ENCODE results near the gene TRIM4.
"Not testable (repeated sequence)": the region's sequence is repeated elsewhere in the genome, so short reads cannot be mapped to it uniquely, and the experiment has no call there.

Gene TRIM4

DNA sequence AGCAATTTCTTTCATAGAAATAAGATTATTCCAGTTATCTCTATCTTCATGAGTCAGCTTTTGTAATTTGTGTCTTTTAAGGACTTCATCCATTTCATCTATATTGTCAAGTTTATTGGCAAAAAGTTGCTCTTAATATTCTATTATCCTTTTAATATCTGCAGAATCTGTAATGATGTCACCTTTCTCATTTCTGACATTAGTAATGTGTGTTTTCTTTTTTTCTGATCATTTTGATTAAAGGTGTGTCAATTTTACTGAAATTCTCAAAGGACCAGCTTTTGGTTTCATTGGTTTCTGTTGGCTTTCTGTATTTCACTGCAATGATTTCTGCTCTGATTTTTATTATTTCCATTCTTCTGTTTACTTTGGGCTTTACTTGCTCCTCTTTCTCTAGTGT, 24.6 kb downstream of the TRIM4 start:
- Histone ChIP-seq H3K36me3 (ENCODE audit: insufficient read depth, insufficient read length, low read length) (no peaks in the 10 kb centered on the region), H3K9me3 (ENCODE audit: insufficient read depth, low read length) (peaks cover 7% of the 10 kb centered on the region), H3K4me3 (ENCODE audit: insufficient read length, low read depth) (no peak overlapping the region), H3K9ac (ENCODE audit: insufficient read length, low read depth) (no peak overlapping the region), H3K4me1 (ENCODE audit: insufficient read depth, insufficient read length) (no peaks in the 10 kb centered on the region), H3K27me3 (ENCODE audit: insufficient read depth, insufficient read length) (no peaks in the 10 kb centered on the region)
- DNase-seq (ENCODE audit: low read depth, low spot score): no peak
- no peak for TF ChIP-seq YY1 (IDR thresholded peaks at IDR 0.05; ENCODE audit: insufficient read depth, insufficient read length)
- no peak for TF ChIP-seq ZNF274 (IDR thresholded peaks at IDR 0.05; ENCODE audit: low read depth, low read length)
- no peak for TF ChIP-seq SUZ12 (IDR thresholded peaks at IDR 0.05; ENCODE audit: extremely low read depth, insufficient read depth, insufficient read length)

DNA sequence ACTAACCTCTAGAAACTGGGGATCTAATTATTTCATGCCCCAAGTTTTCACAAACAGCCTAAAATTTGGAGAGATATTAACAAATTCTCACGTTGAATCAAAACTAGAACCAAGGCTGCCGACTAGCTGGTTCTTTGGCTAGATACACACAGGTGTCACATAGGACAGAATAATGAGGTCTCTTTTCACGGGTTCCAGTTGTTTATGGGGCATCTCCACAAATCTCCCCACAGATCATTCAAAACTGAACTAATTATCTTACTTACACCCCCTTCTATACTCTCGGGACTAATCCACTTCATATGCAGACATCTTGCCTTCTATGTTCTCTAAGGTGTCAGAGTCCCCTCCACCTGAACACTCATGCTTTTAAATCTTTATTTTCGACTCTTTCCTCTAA, 26.1 kb downstream of the TRIM4 start:
- DNase-seq (ENCODE audit: low read depth, low spot score): no peak
- no peak overlapping the region for H3K4me3 ChIP-seq (ENCODE audit: insufficient read length, low read depth)
- peaks cover 9% of the 10 kb centered on the region for H3K9me3 ChIP-seq (ENCODE audit: insufficient read depth, low read length)
- H3K27me3 ChIP-seq (ENCODE audit: insufficient read depth, insufficient read length): no peaks in the 10 kb centered on the region
- H3K4me1 ChIP-seq (ENCODE audit: insufficient read depth, insufficient read length): no peaks in the 10 kb centered on the region
- H3K36me3 ChIP-seq (ENCODE audit: insufficient read depth, insufficient read length, low read length): no peaks in the 10 kb centered on the region
- no peak overlapping the region for H3K9ac ChIP-seq (ENCODE audit: insufficient read length, low read depth)
- TF ChIP-seq YY1 (IDR thresholded peaks at IDR 0.05; ENCODE audit: insufficient read depth, insufficient read length) (no peak), SUZ12 (IDR thresholded peaks at IDR 0.05; ENCODE audit: extremely low read depth, insufficient read depth, insufficient read length) (no peak), ZNF274 (IDR thresholded peaks at IDR 0.05; ENCODE audit: low read depth, low read length) (no peak)

DNA sequence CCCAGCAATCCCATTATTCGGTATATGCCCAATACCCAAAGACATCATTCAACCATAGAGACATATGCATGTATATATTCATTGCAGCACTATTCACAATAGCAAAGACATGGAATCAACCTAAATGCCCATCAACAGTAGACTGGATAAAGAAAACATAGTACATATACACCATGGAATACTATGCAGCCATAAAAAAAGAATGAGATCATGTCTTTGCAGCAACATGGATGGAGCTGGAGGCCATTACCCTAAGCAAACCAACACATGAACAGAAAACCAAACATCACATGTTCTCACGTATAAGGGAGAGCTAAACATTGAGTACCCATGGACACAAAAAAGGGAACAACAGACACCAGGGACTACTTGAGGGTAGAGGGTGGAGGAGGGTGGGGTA, 29.0 kb downstream of the TRIM4 start:
- H3K9ac ChIP-seq (ENCODE audit: insufficient read length, low read depth); H3K4me1 ChIP-seq (ENCODE audit: insufficient read depth, insufficient read length); DNase-seq (ENCODE audit: low read depth, low spot score); H3K9me3 ChIP-seq (ENCODE audit: insufficient read depth, low read length); H3K27me3 ChIP-seq (ENCODE audit: insufficient read depth, insufficient read length); H3K36me3 ChIP-seq (ENCODE audit: insufficient read depth, insufficient read length, low read length); H3K4me3 ChIP-seq (ENCODE audit: insufficient read length, low read depth): not testable (repeated sequence)

DNA sequence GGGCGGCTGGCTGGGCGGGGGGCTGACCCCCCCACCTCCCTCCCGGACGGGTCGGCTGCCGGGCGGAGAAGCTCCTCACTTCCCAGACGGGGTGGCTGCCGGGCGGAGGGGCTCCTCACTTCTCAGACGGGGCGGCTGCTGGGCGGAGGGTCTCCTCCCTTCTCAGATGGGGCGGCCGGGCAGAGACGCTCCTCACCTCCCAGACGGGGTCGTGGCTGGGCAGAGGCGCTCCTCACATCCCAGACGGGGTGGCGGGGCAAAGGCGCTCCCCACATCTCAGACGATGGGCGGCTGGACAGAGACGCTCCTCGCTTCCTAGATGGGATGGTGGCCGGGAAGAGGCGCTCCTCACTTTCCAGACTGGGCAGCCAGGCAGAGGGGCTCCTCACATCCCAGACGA, 31.0 kb downstream of the TRIM4 start:
- H3K9ac ChIP-seq (ENCODE audit: insufficient read length, low read depth); H3K4me1 ChIP-seq (ENCODE audit: insufficient read depth, insufficient read length); H3K36me3 ChIP-seq (ENCODE audit: insufficient read depth, insufficient read length, low read length); H3K27me3 ChIP-seq (ENCODE audit: insufficient read depth, insufficient read length); DNase-seq (ENCODE audit: low read depth, low spot score); H3K4me3 ChIP-seq (ENCODE audit: insufficient read length, low read depth); H3K9me3 ChIP-seq (ENCODE audit: insufficient read depth, low read length): not testable (repeated sequence)

DNA sequence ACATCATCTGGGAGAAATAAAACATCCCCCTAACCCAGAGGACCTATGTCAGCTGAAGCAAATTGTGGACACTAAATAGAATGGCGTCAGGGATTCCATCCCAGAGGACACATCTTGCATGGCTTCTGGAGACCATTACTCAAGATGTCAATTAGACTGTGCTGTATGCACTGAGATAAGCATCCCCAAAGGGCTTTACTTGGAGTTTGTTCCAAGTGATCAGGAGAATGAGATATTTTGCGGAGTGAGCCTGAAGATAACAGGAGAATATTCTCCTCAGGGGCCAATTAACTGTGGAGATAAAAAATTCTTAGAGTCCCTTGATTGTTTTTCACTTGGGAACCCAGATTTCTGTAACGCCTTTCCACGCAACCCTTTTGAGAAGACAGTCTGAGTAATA, 38.0 kb downstream of the TRIM4 start:
- no peak for DNase-seq (ENCODE audit: low read depth, low spot score)
- Histone ChIP-seq H3K27me3 (ENCODE audit: insufficient read depth, insufficient read length) (no peaks in the 10 kb centered on the region), H3K9me3 (ENCODE audit: insufficient read depth, low read length) (no peaks in the 10 kb centered on the region), H3K9ac (ENCODE audit: insufficient read length, low read depth) (no peak overlapping the region), H3K4me1 (ENCODE audit: insufficient read depth, insufficient read length) (no peaks in the 10 kb centered on the region), H3K4me3 (ENCODE audit: insufficient read length, low read depth) (no peak overlapping the region), H3K36me3 (ENCODE audit: insufficient read depth, insufficient read length, low read length) (no peaks in the 10 kb centered on the region)
- TF ChIP-seq YY1 (IDR thresholded peaks at IDR 0.05; ENCODE audit: insufficient read depth, insufficient read length): no peak
- no peak for TF ChIP-seq ZNF274 (IDR thresholded peaks at IDR 0.05; ENCODE audit: low read depth, low read length)
- TF ChIP-seq SUZ12 (IDR thresholded peaks at IDR 0.05; ENCODE audit: extremely low read depth, insufficient read depth, insufficient read length): no peak

DNA sequence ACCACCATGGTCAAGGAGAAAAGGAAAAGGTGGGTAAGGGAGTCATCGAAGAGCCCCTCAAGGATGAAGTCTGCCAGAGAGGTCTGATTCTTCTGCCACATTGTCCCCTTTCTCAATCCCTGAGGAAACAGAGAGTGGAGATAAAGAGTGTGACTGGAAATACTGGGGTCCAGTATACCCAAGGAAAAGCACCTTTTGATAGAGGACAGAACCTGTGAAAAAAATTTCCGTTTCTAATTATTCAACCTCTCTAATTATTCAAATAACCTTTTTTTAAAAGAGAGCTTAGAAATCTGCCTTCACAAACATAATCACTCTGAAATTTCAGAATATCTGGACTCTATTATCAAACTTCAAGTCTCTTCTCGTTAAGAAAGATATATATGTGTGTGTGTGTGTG, 42.4 kb downstream of the TRIM4 start, which contains the start of gene OR2AE1:
Gene OR2AE1, minus strand, starts transcription at position 101 of the 400 bp plus-strand sequence. Its CDS starts 0 bp downstream, at position 101.
- Histone ChIP-seq H3K4me3 (ENCODE audit: insufficient read length, low read depth) (no peak within 1 kb of the TSS), H3K27me3 (ENCODE audit: insufficient read depth, insufficient read length) (no peaks in the 10 kb centered on the region), H3K4me1 (ENCODE audit: insufficient read depth, insufficient read length) (no peaks in the 10 kb centered on the region), H3K36me3 (ENCODE audit: insufficient read depth, insufficient read length, low read length) (no peaks in the 10 kb centered on the region), H3K9ac (ENCODE audit: insufficient read length, low read depth) (no peak within 1 kb of the TSS), H3K9me3 (ENCODE audit: insufficient read depth, low read length) (no peaks in the 10 kb centered on the region)
- TF ChIP-seq ZNF274 (IDR thresholded peaks at IDR 0.05; ENCODE audit: low read depth, low read length): no peak
- no peak for TF ChIP-seq YY1 (IDR thresholded peaks at IDR 0.05; ENCODE audit: insufficient read depth, insufficient read length)
- TF ChIP-seq SUZ12 (IDR thresholded peaks at IDR 0.05; ENCODE audit: extremely low read depth, insufficient read depth, insufficient read length): no peak
- DNase-seq (ENCODE audit: low read depth, low spot score): no peak

DNA sequence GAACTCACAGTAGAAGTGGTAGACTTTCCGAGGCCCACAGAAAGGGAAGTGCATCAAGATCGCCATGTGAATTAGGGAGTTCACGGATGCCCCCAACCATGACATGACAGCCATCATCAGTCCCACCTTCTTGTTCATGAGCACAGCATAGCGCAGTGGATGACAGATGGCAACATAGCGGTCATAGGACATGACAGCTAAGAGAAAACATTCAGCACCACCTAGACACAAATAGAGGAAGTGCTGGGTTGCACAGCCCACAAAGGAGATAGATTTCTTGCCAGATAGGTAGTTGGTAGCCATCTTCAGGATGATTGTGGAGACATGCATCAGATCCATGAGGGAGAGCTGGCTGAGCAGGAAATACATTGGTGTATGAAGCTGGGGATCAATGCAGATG, 42.8 kb downstream of the TRIM4 start:
- H3K9me3 ChIP-seq (ENCODE audit: insufficient read depth, low read length): no peaks in the 10 kb centered on the region
- no peaks in the 10 kb centered on the region for H3K36me3 ChIP-seq (ENCODE audit: insufficient read depth, insufficient read length, low read length)
- no peak overlapping the region for H3K4me3 ChIP-seq (ENCODE audit: insufficient read length, low read depth)
- DNase-seq (ENCODE audit: low read depth, low spot score): no peak
- no peak overlapping the region for H3K9ac ChIP-seq (ENCODE audit: insufficient read length, low read depth)
- no peaks in the 10 kb centered on the region for H3K4me1 ChIP-seq (ENCODE audit: insufficient read depth, insufficient read length)
- no peaks in the 10 kb centered on the region for H3K27me3 ChIP-seq (ENCODE audit: insufficient read depth, insufficient read length)
- no peak for TF ChIP-seq YY1 (IDR thresholded peaks at IDR 0.05; ENCODE audit: insufficient read depth, insufficient read length)
- no peak for TF ChIP-seq SUZ12 (IDR thresholded peaks at IDR 0.05; ENCODE audit: extremely low read depth, insufficient read depth, insufficient read length)
- no peak for TF ChIP-seq ZNF274 (IDR thresholded peaks at IDR 0.05; ENCODE audit: low read depth, low read length)

DNA sequence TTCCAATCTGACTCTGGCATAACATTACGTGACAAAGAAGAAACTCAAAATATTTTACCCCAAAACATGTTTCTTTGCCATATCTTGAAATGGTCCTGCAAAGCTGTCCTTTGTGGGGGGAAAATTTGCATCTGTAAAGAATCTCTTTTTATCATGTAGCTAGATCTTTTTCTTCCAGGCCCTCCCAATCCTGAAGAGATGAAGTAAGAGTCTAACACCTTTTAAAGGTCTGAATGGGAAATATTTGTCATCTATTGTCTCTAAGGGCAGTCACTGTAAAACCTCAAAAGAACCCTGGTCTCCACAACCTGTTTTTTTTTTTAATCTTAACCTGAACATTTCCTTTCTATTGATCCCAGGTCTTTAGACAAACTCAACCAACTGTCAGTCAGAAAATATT, 51.1 kb downstream of the TRIM4 start:
- Histone ChIP-seq H3K9me3 (ENCODE audit: insufficient read depth, low read length) (peaks cover 19% of the 10 kb centered on the region), H3K9ac (ENCODE audit: insufficient read length, low read depth) (no peak overlapping the region), H3K36me3 (ENCODE audit: insufficient read depth, insufficient read length, low read length) (no peaks in the 10 kb centered on the region), H3K27me3 (ENCODE audit: insufficient read depth, insufficient read length) (no peaks in the 10 kb centered on the region), H3K4me1 (ENCODE audit: insufficient read depth, insufficient read length) (no peaks in the 10 kb centered on the region), H3K4me3 (ENCODE audit: insufficient read length, low read depth) (no peak overlapping the region)
- no peak for DNase-seq (ENCODE audit: low read depth, low spot score)
- TF ChIP-seq ZNF274 (IDR thresholded peaks at IDR 0.05; ENCODE audit: low read depth, low read length) (no peak), YY1 (IDR thresholded peaks at IDR 0.05; ENCODE audit: insufficient read depth, insufficient read length) (no peak), SUZ12 (IDR thresholded peaks at IDR 0.05; ENCODE audit: extremely low read depth, insufficient read depth, insufficient read length) (no peak)

DNA sequence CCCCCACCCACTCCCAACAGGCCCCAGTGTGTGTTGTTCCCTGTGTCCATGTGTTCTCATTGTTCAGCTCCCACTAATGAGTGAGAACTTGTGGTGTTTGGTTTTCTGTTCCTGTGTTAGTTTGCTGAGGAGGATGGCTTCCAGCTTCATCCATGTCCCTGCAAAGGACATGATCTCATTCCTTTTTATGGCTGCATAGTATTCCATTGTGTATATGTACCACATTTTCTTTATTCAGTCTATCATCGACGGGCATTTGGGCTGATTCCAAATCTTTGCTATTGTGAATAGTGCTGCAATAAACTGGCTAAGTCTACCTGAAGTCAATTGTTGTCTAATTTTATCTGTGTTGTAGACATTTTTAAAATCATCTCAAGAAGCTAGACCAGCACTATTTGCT, 51.9 kb downstream of the TRIM4 start:
- peaks cover 25% of the 10 kb centered on the region for H3K9me3 ChIP-seq (ENCODE audit: insufficient read depth, low read length)
- DNase-seq (ENCODE audit: low read depth, low spot score): not testable (repeated sequence)

More for the DNA sequence above, 51.9 kb downstream of the TRIM4 start:
- not testable (repeated sequence) for H3K9ac ChIP-seq (ENCODE audit: insufficient read length, low read depth); H3K4me1 ChIP-seq (ENCODE audit: insufficient read depth, insufficient read length); H3K4me3 ChIP-seq (ENCODE audit: insufficient read length, low read depth); H3K27me3 ChIP-seq (ENCODE audit: insufficient read depth, insufficient read length); H3K36me3 ChIP-seq (ENCODE audit: insufficient read depth, insufficient read length, low read length)
